Neural cell (in vitro differentiated cells): ENCODE measurements around the gene NARS2. TPM values are rescaled to one million over a fixed set of nuclear protein-coding genes. Genes with fewer than 3 reads are reported as not detected.

Source experiments
- H2AFZ ChIP-seq: fragments of 200-600, 300-800 bp; sonication (generic), shearing (Covaris generic); 2 replicates; pipeline ENCODE4 v1.6.0; 2014; ENCODE audit warnings: low read depth, mild to moderate bottlenecking, antibody characterized with exemption, low read length, moderate library complexity
- H3F3A ChIP-seq: fragments of 200-600 bp; shearing (Covaris generic); 2 replicates; pipeline ENCODE4 v1.6.1; 2016; ENCODE audit warnings: mild to moderate bottlenecking, moderate library complexity, mixed read lengths, antibody characterized with exemption, low read length; ENCODE audit not compliant: insufficient read depth, poor library complexity, severe bottlenecking
- H3K27ac ChIP-seq: fragments of 200-600, 300-800 bp; sonication (generic), shearing (Covaris generic); 2 replicates; pipeline ENCODE4 v1.5.1; 2014; ENCODE audit warnings: mild to moderate bottlenecking, low read length, moderate library complexity
- H3K27me3 ChIP-seq: fragments of 300-800, 200-600 bp; sonication (generic), shearing (Covaris generic); 2 replicates; pipeline ENCODE4 v1.6.0; 2014; ENCODE audit warnings: mild to moderate bottlenecking, low read depth, low read length, moderate library complexity; ENCODE audit not compliant: insufficient read depth
- H3K36me3 ChIP-seq: fragments of 300-800, 200-600 bp; sonication (generic), shearing (Covaris generic); 2 replicates; pipeline ENCODE4 v1.5.1; 2014; ENCODE audit warnings: mild to moderate bottlenecking, antibody characterized with exemption, low read length, moderate library complexity; ENCODE audit not compliant: insufficient read depth
- H3K4me2 ChIP-seq: fragments of 300-800, 200-600 bp; sonication (generic), shearing (Covaris generic); 2 replicates; pipeline ENCODE4 v1.6.0; 2014; ENCODE audit warnings: mild to moderate bottlenecking, low read length
- H3K4me3 ChIP-seq: fragments of 300-800, 200-600 bp; sonication (generic), shearing (Covaris generic); 2 replicates; pipeline ENCODE4 v1.5.1; 2014; ENCODE audit warnings: mild to moderate bottlenecking, low read length, moderate library complexity
- H3K79me2 ChIP-seq: fragments of 200-600 bp; shearing (Covaris generic); replicated peaks from 2 replicates; pipeline ENCODE4 v1.6.0; 2014; ENCODE audit warnings: mild to moderate bottlenecking, low read length, moderate library complexity; ENCODE audit not compliant: insufficient read depth
- H3K9ac ChIP-seq: fragments of 300-800, 200-600 bp; sonication (generic), shearing (Covaris generic); 2 replicates; pipeline ENCODE4 v1.6.1; 2016; ENCODE audit warnings: mild to moderate bottlenecking, low read length, mixed read lengths
- H3K9me2 ChIP-seq: fragments of 200-600 bp; shearing (Covaris generic); 2 replicates; pipeline ENCODE4 v1.6.1; 2016; ENCODE audit warnings: mild to moderate bottlenecking, low read length, mixed read lengths; ENCODE audit not compliant: insufficient read depth
- H3K9me3 ChIP-seq: fragments of 200-600, 300-800 bp; sonication (generic), shearing (Covaris generic); 2 replicates; pipeline ENCODE4 v1.6.1; 2016; ENCODE audit warnings: mild to moderate bottlenecking, mixed run types, low read length, moderate library complexity, mixed read lengths
- H4K20me1 ChIP-seq: fragments of 200-600 bp; shearing (Covaris generic); 2 replicates; pipeline ENCODE4 v1.6.1; 2016; ENCODE audit warnings: mild to moderate bottlenecking, mixed run types; ENCODE audit not compliant: insufficient read depth
- EP300 ChIP-seq: fragments of 450-650 bp; conservative IDR thresholded peaks from 2 replicates; pipeline ENCODE4 v1.6.1; 2014; ENCODE audit warnings: antibody characterized with exemption, mild to moderate bottlenecking, moderate library complexity; ENCODE audit not compliant: poor library complexity, severe bottlenecking
- EZH2 ChIP-seq: fragments of 200-600, 300-800 bp; shearing (Covaris generic), sonication (generic); IDR thresholded peaks from 2 replicates; pipeline ENCODE4 v1.6.1; 2014; ENCODE audit warnings: antibody characterized with exemption, low read length, borderline replicate concordance, mild to moderate bottlenecking; ENCODE audit not compliant: insufficient read depth, poor library complexity, severe bottlenecking
- MXI1 ChIP-seq: fragments of 450-650 bp; conservative IDR thresholded peaks from 2 replicates; pipeline ENCODE4 v1.6.1; 2014; ENCODE audit warnings: antibody characterized with exemption, mild to moderate bottlenecking; ENCODE audit not compliant: poor library complexity, severe bottlenecking
- POLR2AphosphoS5 ChIP-seq: IDR thresholded peaks from 2 replicates; pipeline ENCODE4 v1.6.1; 2012
- RAD21 ChIP-seq: fragments of 450-650 bp; conservative IDR thresholded peaks from 2 replicates; pipeline ENCODE4 v1.6.1; 2014; ENCODE audit warnings: antibody characterized with exemption, mild to moderate bottlenecking, moderate library complexity
- SMC3 ChIP-seq: fragments of 450-650 bp; conservative IDR thresholded peaks from 2 replicates; pipeline ENCODE4 v1.6.1; 2014; ENCODE audit warnings: antibody characterized with exemption, mild to moderate bottlenecking, moderate library complexity; ENCODE audit not compliant: poor library complexity
- TAF1 ChIP-seq: IDR thresholded peaks from 2 replicates; pipeline ENCODE4 v1.6.1; 2012; ENCODE audit warnings: low read depth
- polyA plus RNA-seq: library from polyadenylated mRNA; depleted of rRNA; stranded (reverse); fragments of >200 nt; gene quantifications from 2 replicates; pipeline ENCODE4 v1.2.3, GENCODE V29; 2014
- TF ChIP-seq, protein P1 (sequence below): fragments of 450-650 bp; IDR thresholded peaks from 2 replicates; pipeline ENCODE4 v1.5.1; 2014; ENCODE audit warnings: antibody characterized with exemption, mild to moderate bottlenecking, moderate library complexity; ENCODE audit not compliant: poor library complexity, severe bottlenecking
- TF ChIP-seq, protein P2 (sequence below): IDR thresholded peaks from 2 replicates; pipeline ENCODE4 v1.6.1; 2012; ENCODE audit warnings: borderline replicate concordance

Gene NARS2
- polyA plus RNA-seq, 1 donor from 2014 or later, result 39.6 TPM

DNA sequence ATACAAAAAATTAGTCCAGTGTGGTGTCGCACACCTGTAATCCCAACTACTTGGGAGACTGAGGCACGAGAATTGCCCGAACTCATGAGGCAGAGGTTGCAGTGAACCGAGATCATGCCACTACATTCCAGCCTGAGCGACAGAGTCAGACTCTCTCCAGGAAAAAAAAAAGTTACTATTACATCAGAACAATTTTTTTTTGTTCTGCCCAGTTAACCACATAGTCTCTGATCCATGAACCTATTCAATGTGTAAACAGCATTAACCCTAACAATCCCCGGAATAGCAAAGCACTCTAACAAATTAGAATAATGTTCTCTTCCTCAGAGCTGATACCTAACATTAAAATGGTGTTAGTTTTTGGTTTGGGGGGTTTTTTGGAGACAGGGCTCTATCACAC is 4.6 kb downstream of the NARS2 start:
- Histone ChIP-seq H3K9ac (no peak overlapping the region), H3K79me2 (peaks cover 19% of the 10 kb centered on the region), H3K27me3 (no peaks in the 10 kb centered on the region), H3K4me3 (no peak overlapping the region), H3K4me2 (no peak overlapping the region), H3K9me2 (no peaks in the 10 kb centered on the region), H4K20me1 (no peaks in the 10 kb centered on the region), H3F3A (peaks cover 2% of the 10 kb centered on the region), H3K27ac (no peak overlapping the region), H2AFZ (no peak overlapping the region), H3K36me3 (no peaks in the 10 kb centered on the region), H3K9me3 (no peaks in the 10 kb centered on the region)
- TF ChIP-seq EZH2 (no peak), SMC3 (no peak), RAD21 (no peak), TAF1 (no peak), MXI1 (no peak), POLR2AphosphoS5 (no peak), EP300 (no peak)
- TF ChIP-seq, protein P1, sequence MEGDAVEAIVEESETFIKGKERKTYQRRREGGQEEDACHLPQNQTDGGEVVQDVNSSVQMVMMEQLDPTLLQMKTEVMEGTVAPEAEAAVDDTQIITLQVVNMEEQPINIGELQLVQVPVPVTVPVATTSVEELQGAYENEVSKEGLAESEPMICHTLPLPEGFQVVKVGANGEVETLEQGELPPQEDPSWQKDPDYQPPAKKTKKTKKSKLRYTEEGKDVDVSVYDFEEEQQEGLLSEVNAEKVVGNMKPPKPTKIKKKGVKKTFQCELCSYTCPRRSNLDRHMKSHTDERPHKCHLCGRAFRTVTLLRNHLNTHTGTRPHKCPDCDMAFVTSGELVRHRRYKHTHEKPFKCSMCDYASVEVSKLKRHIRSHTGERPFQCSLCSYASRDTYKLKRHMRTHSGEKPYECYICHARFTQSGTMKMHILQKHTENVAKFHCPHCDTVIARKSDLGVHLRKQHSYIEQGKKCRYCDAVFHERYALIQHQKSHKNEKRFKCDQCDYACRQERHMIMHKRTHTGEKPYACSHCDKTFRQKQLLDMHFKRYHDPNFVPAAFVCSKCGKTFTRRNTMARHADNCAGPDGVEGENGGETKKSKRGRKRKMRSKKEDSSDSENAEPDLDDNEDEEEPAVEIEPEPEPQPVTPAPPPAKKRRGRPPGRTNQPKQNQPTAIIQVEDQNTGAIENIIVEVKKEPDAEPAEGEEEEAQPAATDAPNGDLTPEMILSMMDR, result no peak
- TF ChIP-seq, protein P2, sequence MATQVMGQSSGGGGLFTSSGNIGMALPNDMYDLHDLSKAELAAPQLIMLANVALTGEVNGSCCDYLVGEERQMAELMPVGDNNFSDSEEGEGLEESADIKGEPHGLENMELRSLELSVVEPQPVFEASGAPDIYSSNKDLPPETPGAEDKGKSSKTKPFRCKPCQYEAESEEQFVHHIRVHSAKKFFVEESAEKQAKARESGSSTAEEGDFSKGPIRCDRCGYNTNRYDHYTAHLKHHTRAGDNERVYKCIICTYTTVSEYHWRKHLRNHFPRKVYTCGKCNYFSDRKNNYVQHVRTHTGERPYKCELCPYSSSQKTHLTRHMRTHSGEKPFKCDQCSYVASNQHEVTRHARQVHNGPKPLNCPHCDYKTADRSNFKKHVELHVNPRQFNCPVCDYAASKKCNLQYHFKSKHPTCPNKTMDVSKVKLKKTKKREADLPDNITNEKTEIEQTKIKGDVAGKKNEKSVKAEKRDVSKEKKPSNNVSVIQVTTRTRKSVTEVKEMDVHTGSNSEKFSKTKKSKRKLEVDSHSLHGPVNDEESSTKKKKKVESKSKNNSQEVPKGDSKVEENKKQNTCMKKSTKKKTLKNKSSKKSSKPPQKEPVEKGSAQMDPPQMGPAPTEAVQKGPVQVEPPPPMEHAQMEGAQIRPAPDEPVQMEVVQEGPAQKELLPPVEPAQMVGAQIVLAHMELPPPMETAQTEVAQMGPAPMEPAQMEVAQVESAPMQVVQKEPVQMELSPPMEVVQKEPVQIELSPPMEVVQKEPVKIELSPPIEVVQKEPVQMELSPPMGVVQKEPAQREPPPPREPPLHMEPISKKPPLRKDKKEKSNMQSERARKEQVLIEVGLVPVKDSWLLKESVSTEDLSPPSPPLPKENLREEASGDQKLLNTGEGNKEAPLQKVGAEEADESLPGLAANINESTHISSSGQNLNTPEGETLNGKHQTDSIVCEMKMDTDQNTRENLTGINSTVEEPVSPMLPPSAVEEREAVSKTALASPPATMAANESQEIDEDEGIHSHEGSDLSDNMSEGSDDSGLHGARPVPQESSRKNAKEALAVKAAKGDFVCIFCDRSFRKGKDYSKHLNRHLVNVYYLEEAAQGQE, result no peak

DNA sequence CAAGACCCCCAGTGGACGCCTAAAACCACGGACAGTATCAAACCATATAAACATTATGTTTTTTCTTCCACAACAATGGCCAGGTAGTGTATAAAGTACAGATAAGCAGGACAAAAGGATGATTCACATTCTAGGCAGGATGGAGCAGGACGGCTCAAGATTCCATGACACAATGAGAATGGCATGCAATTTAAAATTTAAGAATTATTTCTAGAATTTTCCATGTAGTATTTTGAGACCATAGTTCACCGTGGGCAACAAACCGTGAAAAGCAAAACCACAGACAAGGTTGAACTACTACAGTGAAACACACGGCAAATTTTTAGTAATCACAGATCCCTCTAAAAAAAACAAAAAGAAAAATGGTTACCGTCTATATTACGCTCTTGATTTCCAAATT is 7.5 kb downstream of the NARS2 start:
- Histone ChIP-seq H3K9me2 (no peaks in the 10 kb centered on the region), H3F3A (no peaks in the 10 kb centered on the region), H3K4me2 (no peak overlapping the region), H3K27me3 (no peaks in the 10 kb centered on the region), H3K9me3 (no peaks in the 10 kb centered on the region), H4K20me1 (no peaks in the 10 kb centered on the region), H3K4me3 (no peak overlapping the region), H3K36me3 (no peaks in the 10 kb centered on the region), H3K9ac (no peak overlapping the region), H3K79me2 (peaks cover 6% of the 10 kb centered on the region), H2AFZ (no peak overlapping the region), H3K27ac (no peak overlapping the region)
- TF ChIP-seq EZH2, result no peak
- TF ChIP-seq, protein P2, result no peak
- TF ChIP-seq, protein P1, result no peak
- TF ChIP-seq MXI1, result no peak
- TF ChIP-seq SMC3, result no peak
